IMR-90 (cell line): ENCODE results near the gene HECW1. TPM values are rescaled to one million over a fixed set of nuclear protein-coding genes. Genes with fewer than 3 reads are reported as not detected.

Experiments
- ATAC-seq: fragments of 200-7000 bp; cut with Tn5 transposase; 2 replicates; pipeline ENCODE4 v1.9.1; 2020; ENCODE audit warnings: low read depth, mild to moderate bottlenecking, moderate library complexity
- BruUV-seq: library from RNA; stranded (reverse); fragments of 400-500 nt; replicated peaks from 2 replicates; lab custom pipeline; 2021; lab: Mats Ljungman, UMichigan
- CTCF ChIA-PET: fragments of 300-600 bp; formaldehyde crosslinking; extraction: SDS; loops from one replicate; lab custom pipeline; 2021; ENCODE audit warnings: antibody characterized with exemption; lab: Yijun Ruan, JAX
- POLR2A ChIA-PET: fragments of 300-600 bp; sonication (Branson Sonifier 250); formaldehyde crosslinking; loops from one replicate; lab custom pipeline; 2022; ENCODE audit warnings: antibody characterized with exemption; ENCODE audit not compliant: unreplicated experiment; lab: Charles Lee
- DNase-seq: peaks from one replicate; pipeline ENCODE4 v3.0.0; 2013
- H2AFZ ChIP-seq: replicated peaks from 2 replicates; pipeline ENCODE3; 2013; ENCODE audit warnings: low read length, mild to moderate bottlenecking; ENCODE audit not compliant: poor library complexity
- H2AK5ac ChIP-seq: 2 replicates; pipeline ENCODE4 v1.6.1; 2013; ENCODE audit warnings: low read depth, low read length, inconsistent platforms
- H2AK9ac ChIP-seq: replicated peaks from 2 replicates; pipeline ENCODE3; 2013; ENCODE audit warnings: mild to moderate bottlenecking, low read depth, low read length, moderate library complexity; ENCODE audit not compliant: poor library complexity
- H2BK120ac ChIP-seq: 2 replicates; pipeline ENCODE4 v1.6.1; 2013; ENCODE audit warnings: low read depth, low read length, inconsistent platforms
- H2BK15ac ChIP-seq: 3 replicates; pipeline ENCODE4 v1.6.1; 2013; ENCODE audit warnings: low read depth, low read length, inconsistent platforms
- H2BK20ac ChIP-seq: 2 replicates; pipeline ENCODE4 v1.6.1; 2013; ENCODE audit warnings: low read depth, mild to moderate bottlenecking, inconsistent platforms, low read length, moderate library complexity
- H2BK5ac ChIP-seq: 2 replicates; pipeline ENCODE4 v1.6.1; 2013; ENCODE audit warnings: mild to moderate bottlenecking, low read depth, low read length, inconsistent platforms; ENCODE audit not compliant: poor library complexity, severe bottlenecking
- H3K14ac ChIP-seq: replicated peaks from 2 replicates; pipeline ENCODE4 v1.6.1; 2013; ENCODE audit warnings: low read depth, low read length, inconsistent platforms
- H3K18ac ChIP-seq: 2 replicates; pipeline ENCODE4 v1.6.1; 2013; ENCODE audit warnings: low read depth, low read length, control low read depth
- H3K23ac ChIP-seq: 2 replicates; pipeline ENCODE4 v1.6.1; 2013; ENCODE audit warnings: low read depth, low read length, inconsistent platforms
- H3K27ac ChIP-seq: 2 replicates; pipeline ENCODE4 v1.5.1; 2013; ENCODE audit warnings: mild to moderate bottlenecking, control low read depth, low read length; ENCODE audit not compliant: insufficient read depth
- H3K27me3 ChIP-seq: 2 replicates; pipeline ENCODE4 v1.6.1; 2013; ENCODE audit warnings: low read length; ENCODE audit not compliant: control insufficient read depth, insufficient read depth
- H3K36me3 ChIP-seq: 2 replicates; pipeline ENCODE4 v1.6.1; 2013; ENCODE audit warnings: low read length, mixed read lengths; ENCODE audit not compliant: control insufficient read depth, insufficient read depth
- H3K4ac ChIP-seq: 2 replicates; pipeline ENCODE4 v1.6.1; 2013; ENCODE audit warnings: low read depth, low read length, inconsistent platforms
- H3K4me1 ChIP-seq: 2 replicates; pipeline ENCODE4 v1.6.1; 2013; ENCODE audit warnings: low read length, mixed read lengths; ENCODE audit not compliant: control insufficient read depth, insufficient read depth
- H3K4me2 ChIP-seq: 2 replicates; pipeline ENCODE4 v1.6.1; 2013; ENCODE audit warnings: low read depth, mild to moderate bottlenecking, control low read depth, low read length, moderate library complexity
- H3K4me3 ChIP-seq: 2 replicates; pipeline ENCODE4 v1.5.1; 2013; ENCODE audit warnings: low read depth, mild to moderate bottlenecking, control low read depth, low read length, moderate library complexity; ENCODE audit not compliant: insufficient read depth
- H3K56ac ChIP-seq: 2 replicates; pipeline ENCODE4 v1.6.1; 2013; ENCODE audit warnings: low read length, inconsistent platforms; ENCODE audit not compliant: insufficient read depth; ENCODE audit errors: extremely low read depth
- H3K79me1 ChIP-seq, 2 experiments: 2 replicates each; pipeline ENCODE4 v1.6.1; 2013; ENCODE audit warnings: low read length in 2 of 2, inconsistent platforms in 1 of 2, low read depth in 1 of 2
- H3K9ac ChIP-seq: 2 replicates; pipeline ENCODE4 v1.6.1; 2013; ENCODE audit warnings: low read depth, low read length, control low read depth
- H3K9me1 ChIP-seq: 2 replicates; pipeline ENCODE4 v1.6.1; 2013; ENCODE audit warnings: low read length, inconsistent platforms; ENCODE audit not compliant: insufficient read depth
- H3K9me3 ChIP-seq: 2 replicates; pipeline ENCODE4 v1.6.1; 2013; ENCODE audit warnings: low read length; ENCODE audit not compliant: control insufficient read depth, insufficient read depth
- H4K20me1 ChIP-seq: 2 replicates; pipeline ENCODE4 v1.6.1; 2013; ENCODE audit warnings: low read length, inconsistent platforms; ENCODE audit not compliant: insufficient read depth
- H4K5ac ChIP-seq: 2 replicates; pipeline ENCODE4 v1.6.1; 2013; ENCODE audit warnings: mild to moderate bottlenecking, low read depth, low read length, control low read depth
- H4K8ac ChIP-seq, 2 experiments: 2 replicates each; pipeline ENCODE4 v1.6.1; 2013; ENCODE audit warnings: low read depth in 2 of 2, low read length in 2 of 2, control low read depth in 1 of 2, inconsistent platforms in 1 of 2
- H4K91ac ChIP-seq: 2 replicates; pipeline ENCODE4 v1.6.1; 2013; ENCODE audit warnings: low read depth, low read length, inconsistent platforms; ENCODE audit not compliant: insufficient read depth
- CEBPB ChIP-seq: IDR thresholded peaks from 2 replicates; pipeline ENCODE4 v1.6.1; 2012; ENCODE audit warnings: low read depth, low read length, improper control_type of control experiment
- RCOR1 ChIP-seq: IDR thresholded peaks from 2 replicates; pipeline ENCODE4 v1.6.1; 2012; ENCODE audit warnings: mild to moderate bottlenecking, low read length, improper control_type of control experiment; ENCODE audit not compliant: insufficient replicate concordance
- WGBS, 2 experiments: methylation state at CpG; one replicate each; pipeline versions ENCODE4 v1.1.5 to v1.1.7; 2013; ENCODE audit warnings: missing lambda C conversion rate in 2 of 2; ENCODE audit not compliant: insufficient read length in 1 of 2; ENCODE audit errors: extremely low coverage in 2 of 2; 5-methylcytosine and 5-hydroxymethylcytosine counted together
- dilution Hi-C: fragments of 300-500 bp; cut with HindIII; formaldehyde crosslinking; loops from one replicate; pipeline ENCODE4 v1.14.3; 2018; ENCODE audit warnings: low sequenced_read_pairs; ENCODE audit not compliant: unreplicated experiment
- in situ Hi-C: fragments of 300-500 bp; cut with MboI; formaldehyde crosslinking; loops from 3 replicates; pipeline ENCODE4 v1.14.3; 2019; ENCODE audit warnings: low sequenced_read_pairs, inconsistent platforms, mixed read lengths
- intact Hi-C: fragments of 100-400 bp; cut with micrococcal nuclease; formaldehyde crosslinking; loops from 2 replicates; pipeline ENCODE4 v1.10.0; 2022
- polyA plus RNA-seq, 3 experiments: library from polyadenylated mRNA; depleted of rRNA; stranded (reverse); fragments of >200 nt; gene quantifications; 2 replicates each; pipeline ENCODE4 v1.2.3, GENCODE V29; 2012; ENCODE audit warnings: low replicate concordance in 1 of 3
- total RNA-seq: library from RNA; depleted of rRNA; stranded (reverse); fragments of >200 nt; gene quantifications from 2 replicates; pipeline ENCODE4 v1.2.3, GENCODE V29; 2012

HECW1 gene
- total and polyA plus RNA-seq, 2 of the 4 experiments (the other 2 are of a cell fraction): 0.56 to 1.3 TPM

GRCh38 chr7:43585562-43585961, 473.1 kb downstream of the HECW1 start:
- dilution Hi-C loops: no loop called here
- WGBS, 2 experiments: no CpG with 5 or more reads among the region's 2 CpGs
- ATAC-seq: no peak

More at GRCh38 chr7:43585562-43585961, 473.1 kb downstream of the HECW1 start:
- Histone ChIP-seq H3K4ac (no peak overlapping the region), H3K36me3 (no peaks in the 10 kb centered on the region), H3K9me1 (peaks cover 11% of the 10 kb centered on the region), H4K8ac (no peak overlapping the region), H3K79me1 (peaks cover 0 to 33% of the 10 kb centered on the region in 2 experiments; a peak in 2 of 4 replicates), H2AK9ac (no peak overlapping the region), H4K5ac (no peak overlapping the region), H2AFZ (no peak overlapping the region), H3K9ac (peak overlapping the region; percentile 22; the same call in 1 of the 2 replicates), H3K27me3 (peaks cover 2% of the 10 kb centered on the region; the same call in 1 of the 2 replicates), H3K23ac (no peak overlapping the region), H4K20me1 (peaks cover 69% of the 10 kb centered on the region), H2BK5ac (peak overlapping the region; percentile 18), H3K9me3 (no peaks in the 10 kb centered on the region), H3K56ac (peak overlapping the region; percentile 32; the same call in 1 of the 2 replicates), H3K4me1 (peaks cover 3% of the 10 kb centered on the region), H3K4me3 (peak overlapping the region; percentile 37; the same call in 1 of the 2 replicates), H3K27ac (no peak overlapping the region), H3K18ac (no peak overlapping the region), H3K4me2 (peak overlapping the region; percentile 76), H2BK20ac (no peak overlapping the region), H3K14ac (no peak overlapping the region), H2BK120ac (no peak overlapping the region), H2BK15ac (no peak overlapping the region), H2AK5ac (no peak overlapping the region), H4K91ac (no peak overlapping the region)
- in situ Hi-C loops: no loop called here
- BruUV-seq: no TSS peak
- CTCF ChIA-PET: interaction anchor here (0.7 to 1.5 kb wide), 3 partner anchors 112 to 225 kb away, joined by 5 to 13 read pairs (median 5); no protein-coding TSS in a partner anchor
- POLR2A ChIA-PET: no interaction called here
- TF ChIP-seq RCOR1: no peak
- TF ChIP-seq CEBPB: peak; percentile 90
- peak; percentile 78 for DNase-seq
- intact Hi-C loops: loop anchor here (1.0 to 10.0 kb wide), 2 partner anchors 63 to 651 kb away; partner anchors contain the start of genes MRPL32 and PSMA2
